ENCODE measurements around the gene RCSD1. TPM values are rescaled to one million over a fixed set of nuclear protein-coding genes. Genes with fewer than 3 reads are reported as not detected.

Gene RCSD1
- polyA plus RNA-seq, 3 donors, result 11.6 to 14.7 (median 13.2) TPM

GRCh38 chr1:167654975-167655575 is 25.0 kb downstream of the RCSD1 start:
- DNase-seq (ENCODE audit: extremely low read depth in 1 of 11, low read depth in 9 of 11, low spot score in 4 of 11), result no peak

GRCh38 chr1:167656657-167657056 is 26.6 kb downstream of the RCSD1 start:
- no peak for DNase-seq (ENCODE audit: extremely low read depth in 1 of 11, low read depth in 9 of 11, low spot score in 4 of 11)

GRCh38 chr1:167658574-167659328 is 28.7 kb downstream of the RCSD1 start:
- DNase-seq (ENCODE audit: extremely low read depth in 1 of 11, low read depth in 9 of 11, low spot score in 4 of 11), result no peak

GRCh38 chr1:167659450-167659849 is 29.4 kb downstream of the RCSD1 start:
- no peak for DNase-seq (ENCODE audit: extremely low read depth in 1 of 11, low read depth in 9 of 11, low spot score in 4 of 11)

GRCh38 chr1:167659881-167660280 is 29.8 kb downstream of the RCSD1 start:
- DNase-seq (ENCODE audit: extremely low read depth in 1 of 11, low read depth in 9 of 11, low spot score in 4 of 11), result no peak

GRCh38 chr1:167661527-167662426 is 31.7 kb downstream of the RCSD1 start:
- no peak for DNase-seq (ENCODE audit: extremely low read depth in 1 of 11, low read depth in 9 of 11, low spot score in 4 of 11)

- no peak for DNase-seq (ENCODE audit: extremely low read depth in 1 of 11, low read depth in 9 of 11, low spot score in 4 of 11)
These were observed 33.2 kb downstream of the RCSD1 start for GRCh38 chr1:167663002-167663772.

GRCh38 chr1:167665469-167665868 is 35.4 kb downstream of the RCSD1 start:
- no peak for DNase-seq (ENCODE audit: extremely low read depth in 1 of 11, low read depth in 9 of 11, low spot score in 4 of 11)

GRCh38 chr1:167666416-167666815 is 36.4 kb downstream of the RCSD1 start:
- DNase-seq (ENCODE audit: extremely low read depth in 1 of 11, low read depth in 9 of 11, low spot score in 4 of 11), result no peak

GRCh38 chr1:167667536-167667935 is 37.5 kb downstream of the RCSD1 start:
- DNase-seq (ENCODE audit: extremely low read depth in 1 of 11, low read depth in 9 of 11, low spot score in 4 of 11), result no peak

- DNase-seq (ENCODE audit: extremely low read depth in 1 of 11, low read depth in 9 of 11, low spot score in 4 of 11), result no peak
These were observed 38.1 kb downstream of the RCSD1 start for GRCh38 chr1:167668108-167668507.

- no peak for DNase-seq (ENCODE audit: extremely low read depth in 1 of 11, low read depth in 9 of 11, low spot score in 4 of 11)
These were observed 39.4 kb downstream of the RCSD1 start for GRCh38 chr1:167669209-167670124.

GRCh38 chr1:167670563-167670962 is 40.5 kb downstream of the RCSD1 start:
- no peak for DNase-seq (ENCODE audit: extremely low read depth in 1 of 11, low read depth in 9 of 11, low spot score in 4 of 11)

GRCh38 chr1:167671727-167672511 is 41.9 kb downstream of the RCSD1 start:
- no peak for DNase-seq (ENCODE audit: extremely low read depth in 1 of 11, low read depth in 9 of 11, low spot score in 4 of 11)

- no peak for DNase-seq (ENCODE audit: extremely low read depth in 1 of 11, low read depth in 9 of 11, low spot score in 4 of 11)
These were observed 42.8 kb downstream of the RCSD1 start for GRCh38 chr1:167672831-167673230.

- DNase-seq (ENCODE audit: extremely low read depth in 1 of 11, low read depth in 9 of 11, low spot score in 4 of 11), result no peak
These were observed 43.2 kb downstream of the RCSD1 start for GRCh38 chr1:167673265-167673664.

- no peak for DNase-seq (ENCODE audit: extremely low read depth in 1 of 11, low read depth in 9 of 11, low spot score in 4 of 11)
These were observed 44.1 kb downstream of the RCSD1 start for GRCh38 chr1:167674156-167674555.

All from renal cortex interstitium (tissue), 11 donors.